GM21723 (cell line): ENCODE data around the gene PDE9A.

Experiments used
- ATAC-seq: cut with Tn5 transposase; IDR thresholded peaks from one replicate; pipeline ENCODE4 v1.9.1; 2021; ENCODE audit warnings: mild to moderate bottlenecking, moderate library complexity; ENCODE audit not compliant: unreplicated experiment

PDE9A gene

DNA sequence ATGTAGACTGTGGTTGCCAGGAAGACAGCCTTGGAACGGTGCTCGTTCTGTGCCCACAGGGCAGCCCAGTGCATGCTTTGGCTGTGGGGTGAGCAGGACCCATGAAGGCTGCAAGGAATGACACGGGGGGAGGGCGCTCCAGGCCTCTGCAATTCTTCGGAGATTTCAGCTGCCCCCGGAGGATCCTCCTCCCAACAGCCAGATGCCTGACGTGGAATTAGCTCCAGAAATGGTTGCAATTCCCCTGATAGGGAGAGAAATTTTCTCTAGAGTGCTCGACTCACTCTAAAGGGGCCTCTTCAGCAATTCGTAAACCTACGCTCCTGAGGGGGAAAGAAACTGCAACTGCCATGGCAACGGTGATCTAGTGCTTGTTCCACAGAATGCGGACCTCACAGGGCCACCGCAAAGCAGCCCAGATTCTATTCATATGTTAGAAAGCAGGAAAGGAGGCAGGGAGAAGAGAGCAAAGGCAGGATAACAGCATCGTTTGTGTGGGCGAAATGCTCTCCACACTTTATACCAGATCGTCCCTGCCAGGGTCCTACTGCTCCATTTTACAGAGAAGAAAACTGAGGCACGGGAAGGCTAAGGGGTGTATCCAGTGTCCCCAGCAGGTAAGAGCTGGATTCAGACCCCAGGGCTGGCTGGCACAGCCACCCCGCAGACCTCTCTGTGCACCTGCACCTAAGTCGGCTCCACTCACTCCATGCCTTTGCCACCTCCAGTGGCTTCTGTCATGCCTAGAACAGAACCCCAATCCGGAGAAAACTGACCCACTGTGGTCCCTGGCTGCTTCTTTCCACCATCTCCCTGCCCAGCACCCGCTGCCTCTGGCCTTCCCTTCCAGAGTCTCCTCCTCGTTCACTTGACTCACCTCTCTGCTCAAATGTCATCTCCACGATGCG, 11.9 kb upstream of the PDE9A start:
- ATAC-seq, result no peak

- ATAC-seq, result no peak
These were observed 11.1 kb upstream of the PDE9A start for GRCh38 chr21:42642219-42642745.

DNA sequence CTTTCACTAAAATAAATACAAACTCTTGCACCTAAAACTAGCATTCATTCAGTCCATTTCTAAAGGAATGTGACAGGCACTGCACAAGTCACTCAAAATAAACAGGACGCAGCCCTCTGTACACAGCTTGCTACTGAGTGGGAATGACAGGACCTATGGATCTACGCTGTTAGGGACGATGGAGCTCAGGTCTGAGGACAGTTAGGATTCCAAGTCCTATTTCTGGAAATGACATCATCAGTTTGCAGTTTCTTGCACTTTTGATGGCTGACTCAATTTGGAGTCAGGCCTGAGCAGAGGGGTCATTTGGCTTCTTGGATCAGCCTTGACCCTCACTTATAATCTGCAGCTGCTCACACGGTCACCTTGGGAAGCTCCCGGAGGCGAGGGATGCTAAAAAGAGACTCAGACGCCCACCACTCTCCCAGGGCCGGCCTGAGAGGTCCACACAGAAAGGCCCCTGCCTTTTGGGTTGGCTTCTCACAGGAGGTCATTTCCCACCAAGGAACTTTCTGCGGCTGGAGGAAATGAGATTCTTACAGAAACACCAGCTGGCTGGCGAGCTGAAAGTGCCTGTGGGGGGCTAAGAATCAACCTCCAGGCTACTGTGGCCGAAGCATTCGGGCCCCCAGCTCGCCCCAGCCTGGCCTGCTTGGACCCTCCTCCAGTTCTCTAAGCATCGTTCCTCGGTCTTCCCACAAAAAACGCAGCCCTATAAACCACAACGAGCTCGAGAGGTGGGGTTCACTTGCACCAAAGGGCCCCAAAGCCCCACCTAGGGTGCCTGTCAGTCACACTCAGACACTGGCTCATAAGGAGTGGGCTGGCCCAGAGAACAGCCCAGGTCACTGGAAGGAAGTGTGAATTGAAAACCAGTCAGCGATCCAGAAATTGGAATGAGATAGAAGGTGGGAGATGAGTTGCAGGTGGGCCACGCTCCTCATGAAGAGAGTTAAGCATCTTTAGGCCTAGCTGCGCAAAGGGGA, 8.9 kb upstream of the PDE9A start:
- no peak for ATAC-seq

DNA sequence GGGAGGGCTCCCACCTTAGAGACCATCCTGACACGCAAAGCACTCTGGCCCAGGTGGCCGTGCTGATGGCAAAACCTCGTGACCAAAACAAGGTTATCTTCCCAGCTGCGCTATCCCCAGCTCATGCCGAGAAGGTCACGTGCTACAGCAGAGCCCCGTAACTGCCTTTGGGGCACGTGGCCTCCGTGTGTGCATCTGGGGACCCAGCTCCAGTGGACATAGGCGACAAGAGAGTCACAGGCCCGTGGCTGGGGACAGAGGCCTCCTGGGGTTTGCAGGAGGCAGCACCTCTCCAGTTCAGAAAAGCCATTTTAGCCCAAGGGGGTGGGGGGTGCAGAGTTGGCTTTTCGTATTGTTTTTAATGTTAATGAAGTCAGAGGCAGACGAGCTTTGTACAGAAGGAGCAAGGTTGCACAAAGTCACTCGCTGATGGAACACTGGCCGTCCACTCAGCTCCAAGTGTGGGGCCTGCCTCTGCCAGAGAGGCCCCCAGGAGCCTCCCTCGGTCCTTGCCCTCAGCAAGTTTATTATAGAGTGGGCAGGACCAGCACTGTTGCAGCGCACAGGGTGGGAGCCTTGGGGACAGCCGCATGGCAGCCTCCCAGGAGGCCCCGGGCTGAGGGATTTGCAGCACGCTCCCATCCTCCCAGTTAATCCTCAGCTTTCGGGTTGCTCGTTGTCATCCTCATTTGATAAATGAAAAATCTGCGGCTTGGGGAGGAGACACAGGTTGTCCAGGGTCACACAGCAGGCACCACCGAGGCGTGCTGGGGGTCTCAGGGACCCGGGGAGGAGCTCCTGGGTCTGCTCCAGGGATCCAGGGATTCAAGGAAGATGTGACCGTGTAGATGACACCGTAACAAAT, 8.0 kb upstream of the PDE9A start:
- ATAC-seq, result no peak

- ATAC-seq, result no peak
These were observed 7.2 kb upstream of the PDE9A start for GRCh38 chr21:42646076-42646825.

- ATAC-seq, result no peak
These were observed 6.6 kb upstream of the PDE9A start for GRCh38 chr21:42646836-42647235.

DNA sequence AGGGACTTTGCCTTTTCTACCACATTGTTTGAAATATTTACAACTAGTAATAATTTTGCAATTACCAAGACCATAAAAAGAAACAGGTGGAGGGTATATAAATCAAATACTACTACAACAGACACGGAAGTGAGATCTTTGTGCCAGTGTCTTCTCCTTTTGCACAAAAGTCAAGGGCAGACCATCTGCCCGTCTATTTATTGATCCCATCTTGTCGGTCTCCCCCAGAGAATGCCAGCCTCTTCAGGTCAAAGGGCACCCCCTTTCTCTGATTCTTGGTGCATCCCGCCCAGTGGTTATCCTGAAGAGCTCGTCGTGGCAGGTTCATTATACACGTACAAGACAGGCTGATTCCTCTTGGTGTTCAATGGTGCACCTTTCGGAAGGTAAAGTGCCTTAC, 4.8 kb upstream of the PDE9A start:
- ATAC-seq, result no peak

DNA sequence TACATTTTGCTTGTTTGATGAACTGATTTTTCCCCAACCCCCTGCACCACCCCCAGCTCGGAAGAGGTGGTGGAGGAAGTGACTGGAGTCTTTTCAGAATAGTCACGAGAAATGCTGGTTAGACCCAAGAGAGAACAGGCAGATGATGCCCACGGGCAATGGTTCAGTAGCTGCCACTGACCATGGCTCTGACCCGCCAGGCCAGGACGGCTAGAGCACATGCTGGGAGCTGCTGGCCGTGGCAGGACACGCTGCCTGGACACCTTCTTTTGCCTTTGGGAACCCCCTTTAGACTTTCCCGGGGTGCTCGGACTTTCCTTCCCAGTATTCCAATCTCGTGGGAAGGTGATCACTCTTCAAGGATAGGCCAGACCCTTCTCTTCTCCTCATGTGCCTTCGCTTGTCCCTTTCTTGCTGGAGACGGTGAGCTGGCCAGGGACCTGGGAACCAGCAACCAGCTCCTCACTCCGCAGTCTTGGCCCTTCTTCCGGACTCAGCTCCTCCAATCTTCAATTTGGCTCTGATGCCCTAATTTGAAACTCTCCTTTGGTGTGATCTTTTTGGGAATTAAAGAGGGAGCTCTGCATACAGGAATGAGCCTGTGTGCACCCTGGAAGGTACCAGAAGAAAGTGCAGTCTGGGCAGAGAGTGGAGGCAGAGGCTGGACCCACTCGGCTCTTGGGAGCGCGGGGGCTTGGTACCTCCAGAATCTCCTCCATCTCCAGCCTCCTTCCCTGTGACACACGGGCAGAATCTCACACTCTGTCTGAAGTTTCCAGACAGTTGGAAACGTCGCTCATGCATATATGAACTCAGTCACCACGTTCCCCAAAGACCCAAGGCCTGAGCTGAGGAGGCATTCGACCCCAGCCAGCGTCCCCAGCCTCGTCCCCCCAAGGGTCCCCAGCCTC, 4.0 kb upstream of the PDE9A start:
- ATAC-seq, result no peak

DNA sequence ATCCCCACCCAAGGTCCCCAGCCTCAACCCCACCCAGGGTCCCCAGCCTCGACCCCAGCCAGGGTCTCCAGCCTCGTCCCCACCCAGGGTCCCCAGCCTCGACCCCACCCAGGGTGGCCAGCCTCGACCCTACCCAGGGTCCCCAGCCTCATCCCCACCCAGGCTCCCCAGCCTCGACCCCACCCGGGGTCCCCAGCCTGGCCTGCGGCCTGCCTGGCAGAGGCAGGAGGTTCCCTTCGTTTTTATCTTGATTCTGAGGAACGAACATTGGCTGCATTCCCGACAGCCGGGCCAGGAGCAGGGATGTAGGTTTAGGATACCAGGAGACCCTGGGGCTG, 3.4 kb upstream of the PDE9A start:
- ATAC-seq, result no peak

DNA sequence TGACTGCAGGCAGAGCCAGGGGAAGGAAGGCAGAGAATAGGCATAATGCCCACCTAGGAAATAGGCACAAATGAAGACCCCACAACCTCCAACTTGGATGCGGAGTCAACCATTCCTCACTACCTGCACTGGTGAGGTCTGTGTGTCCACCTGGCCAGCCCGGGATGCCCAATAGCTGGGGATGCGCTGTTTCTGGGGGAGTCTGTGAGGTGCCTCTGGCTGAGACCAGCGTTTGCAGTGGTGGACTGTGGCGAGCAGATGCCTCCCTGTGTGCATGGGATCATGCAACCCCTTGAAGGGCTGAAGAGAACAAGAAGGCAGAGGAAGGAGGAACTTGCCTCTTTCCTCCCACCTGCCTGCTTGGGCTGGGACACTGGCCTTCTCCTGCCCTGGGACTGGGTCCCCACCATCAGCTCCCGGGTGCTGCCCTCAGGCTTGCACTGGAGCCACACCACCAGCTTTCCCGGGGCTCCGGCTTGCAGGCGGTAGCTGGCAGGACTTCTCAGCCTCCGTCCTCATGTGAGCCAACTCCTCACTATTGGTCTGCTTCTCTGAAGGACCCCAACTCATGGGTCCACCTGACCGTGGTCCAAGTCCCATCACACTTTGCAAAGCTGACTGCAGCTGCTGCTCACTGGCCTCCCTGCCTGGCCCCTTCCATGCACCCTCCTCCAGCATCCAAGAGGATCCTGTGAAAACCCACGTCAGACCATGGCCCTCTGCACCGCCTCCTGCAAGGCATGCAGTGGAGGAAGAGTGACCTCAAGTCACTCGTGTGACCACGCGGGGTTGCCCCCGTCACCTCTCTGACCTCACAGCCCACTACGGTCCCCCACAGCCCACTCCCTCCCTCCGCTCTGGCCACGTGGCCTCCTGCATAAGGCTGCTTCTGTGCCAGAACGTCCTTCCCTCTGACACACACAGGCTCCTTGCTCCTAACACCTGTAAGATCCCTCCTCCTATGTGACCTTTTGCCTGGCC, 2.7 kb upstream of the PDE9A start:
- ATAC-seq, result no peak

DNA sequence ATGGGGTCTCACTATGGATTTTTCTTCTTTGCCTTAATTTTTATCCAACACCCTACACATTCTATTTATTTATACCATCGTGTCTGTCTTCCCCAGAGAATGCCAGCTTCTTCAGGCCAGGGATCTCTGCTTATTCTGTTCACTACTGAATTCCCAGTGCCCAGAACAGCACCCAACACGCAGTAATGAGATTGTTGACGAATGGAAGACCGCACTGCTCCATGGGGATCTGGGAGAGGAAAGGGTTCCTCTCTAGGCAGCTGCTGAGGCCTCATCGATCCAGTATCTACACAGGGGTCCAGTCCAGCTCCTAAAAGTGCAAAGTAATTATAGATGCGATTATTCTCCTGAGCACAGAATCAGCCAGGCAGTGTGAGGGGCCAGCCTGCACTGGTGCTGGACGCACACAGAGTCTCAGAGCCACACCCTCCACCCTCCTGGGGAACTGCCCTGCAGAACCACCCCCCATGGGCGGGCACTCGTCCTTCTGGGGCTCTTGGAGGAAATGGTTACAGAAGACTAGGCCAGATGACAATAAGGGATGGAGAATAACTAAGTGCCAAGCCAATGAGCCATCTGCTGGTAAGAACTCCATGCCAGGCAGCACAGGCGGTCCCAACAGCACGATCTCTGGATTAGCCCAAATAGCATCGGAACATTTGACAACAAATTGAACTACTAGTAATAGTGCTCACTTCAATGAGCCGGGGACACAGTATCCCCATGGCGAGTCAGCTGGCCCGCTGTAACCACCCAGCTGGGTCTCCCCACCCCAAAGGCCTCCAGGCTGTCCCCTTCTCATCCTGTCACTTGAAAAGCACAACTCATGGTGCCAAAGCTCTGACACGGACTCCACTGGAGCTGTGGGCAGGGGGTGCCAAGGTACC, 1.7 kb upstream of the PDE9A start:
- ATAC-seq, result no peak

DNA sequence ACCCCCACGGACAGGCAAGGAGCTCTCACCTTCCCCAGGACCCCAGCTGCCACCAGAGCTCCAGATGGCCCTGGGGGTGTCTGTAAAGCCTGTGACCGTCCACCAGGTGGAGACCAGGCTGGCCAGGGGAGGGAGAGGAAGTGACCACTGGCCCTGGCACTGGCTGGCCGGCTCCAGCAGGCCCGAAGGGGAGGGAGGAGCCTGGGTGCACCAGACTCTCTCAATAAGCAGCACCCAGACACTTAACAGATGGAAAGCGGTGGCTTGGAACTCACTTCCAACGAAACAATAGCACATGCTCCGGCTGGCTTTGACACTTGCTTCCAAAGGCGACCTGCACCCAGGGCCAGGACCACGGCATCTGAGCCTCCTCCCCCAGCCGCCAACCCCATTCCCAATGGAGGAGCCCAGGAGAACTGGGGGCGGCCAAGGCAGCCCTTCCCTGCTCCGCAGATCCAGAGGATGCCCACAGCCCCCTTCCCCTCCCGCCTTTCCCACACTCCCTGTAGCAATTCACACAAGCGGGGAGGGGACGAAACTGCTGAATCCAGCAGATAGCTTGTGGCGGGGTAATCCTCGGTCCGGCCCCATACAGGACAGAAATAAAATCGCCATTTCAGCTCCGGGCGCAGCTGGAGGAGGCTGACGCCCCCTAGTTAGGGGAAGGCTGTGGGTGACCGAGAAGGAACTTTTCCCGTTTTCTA, 742 bp upstream of the PDE9A start:
- no peak for ATAC-seq

DNA sequence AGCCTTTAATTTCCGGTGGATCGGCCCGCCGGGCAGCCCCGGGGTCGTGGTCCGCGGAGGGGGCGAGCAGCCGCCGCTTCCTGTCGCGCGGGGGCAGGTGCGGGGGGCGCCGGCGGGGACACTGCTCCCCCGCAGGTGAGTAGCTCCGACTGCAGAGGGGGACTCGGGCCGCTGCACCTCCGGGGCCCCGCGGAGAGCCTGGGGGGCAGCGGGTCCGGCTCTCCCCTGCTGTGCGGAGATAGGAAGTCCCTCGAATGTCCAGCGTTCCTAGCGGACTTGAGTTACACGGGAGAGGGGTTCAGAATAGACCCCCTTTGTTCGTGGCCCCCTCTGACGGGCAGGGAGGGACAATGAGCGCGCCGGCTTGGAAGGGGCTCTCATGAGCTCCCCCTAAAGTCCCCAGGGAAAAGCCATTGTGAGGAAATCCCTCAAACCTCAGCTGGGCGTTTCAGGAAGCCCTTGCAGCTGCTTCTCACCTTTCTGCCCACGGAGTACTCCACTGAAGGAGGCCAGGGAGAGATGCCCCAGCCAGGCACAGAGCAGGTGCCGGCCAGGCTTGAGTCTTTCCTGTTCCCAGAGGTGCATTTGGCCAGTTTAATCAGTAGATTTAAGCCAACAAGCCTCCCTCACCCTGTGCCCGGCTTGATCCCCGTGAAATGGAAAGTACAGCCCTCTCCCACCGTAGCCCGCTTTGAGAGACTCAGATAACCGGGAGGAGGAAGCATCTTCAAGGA, 925 bp downstream of the PDE9A start:
- no peak for ATAC-seq

DNA sequence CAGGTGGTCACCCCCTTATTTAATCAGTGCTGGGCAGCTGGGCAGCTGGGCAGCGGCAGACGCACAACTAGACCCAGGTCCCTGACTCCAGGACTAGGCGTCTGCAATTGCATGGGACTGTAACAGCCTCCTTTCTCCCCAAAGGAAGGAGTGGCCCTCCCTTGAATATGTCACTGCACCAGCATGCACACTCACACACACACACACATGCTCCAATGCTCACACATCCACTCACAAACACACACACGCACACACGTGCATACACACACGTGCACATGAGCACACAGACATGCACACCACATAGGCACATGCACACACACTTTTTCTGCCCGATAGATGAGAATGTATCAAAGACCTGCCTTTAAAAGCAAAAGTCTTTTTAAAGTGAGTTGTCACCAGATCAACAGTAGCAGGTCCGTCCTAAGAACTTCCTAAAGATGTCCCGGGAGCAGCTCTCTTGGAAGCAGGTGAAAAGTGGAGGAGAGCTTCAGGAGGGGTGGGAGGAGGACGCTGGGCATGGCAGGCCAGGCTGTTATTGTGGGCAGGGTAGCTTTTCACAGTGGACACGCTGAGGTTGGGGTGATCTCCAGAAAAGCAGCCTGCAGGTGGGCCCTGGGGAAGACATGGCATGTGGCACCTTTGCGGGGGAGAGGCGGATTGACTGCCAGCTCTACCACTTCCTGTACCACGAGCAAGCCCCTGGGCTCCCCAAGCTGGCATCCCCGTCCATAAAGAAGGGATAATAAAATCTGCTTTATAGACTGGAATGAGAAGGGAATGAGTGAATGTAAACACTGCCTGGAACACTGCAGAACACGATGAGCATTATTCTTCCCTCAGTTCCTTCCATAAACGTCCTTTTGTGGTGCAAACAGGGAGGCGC, 1.7 kb downstream of the PDE9A start:
- ATAC-seq, result no peak
